ENCODE measurements around the gene GPR27.

- TF ChIP-seq, protein P1, sequence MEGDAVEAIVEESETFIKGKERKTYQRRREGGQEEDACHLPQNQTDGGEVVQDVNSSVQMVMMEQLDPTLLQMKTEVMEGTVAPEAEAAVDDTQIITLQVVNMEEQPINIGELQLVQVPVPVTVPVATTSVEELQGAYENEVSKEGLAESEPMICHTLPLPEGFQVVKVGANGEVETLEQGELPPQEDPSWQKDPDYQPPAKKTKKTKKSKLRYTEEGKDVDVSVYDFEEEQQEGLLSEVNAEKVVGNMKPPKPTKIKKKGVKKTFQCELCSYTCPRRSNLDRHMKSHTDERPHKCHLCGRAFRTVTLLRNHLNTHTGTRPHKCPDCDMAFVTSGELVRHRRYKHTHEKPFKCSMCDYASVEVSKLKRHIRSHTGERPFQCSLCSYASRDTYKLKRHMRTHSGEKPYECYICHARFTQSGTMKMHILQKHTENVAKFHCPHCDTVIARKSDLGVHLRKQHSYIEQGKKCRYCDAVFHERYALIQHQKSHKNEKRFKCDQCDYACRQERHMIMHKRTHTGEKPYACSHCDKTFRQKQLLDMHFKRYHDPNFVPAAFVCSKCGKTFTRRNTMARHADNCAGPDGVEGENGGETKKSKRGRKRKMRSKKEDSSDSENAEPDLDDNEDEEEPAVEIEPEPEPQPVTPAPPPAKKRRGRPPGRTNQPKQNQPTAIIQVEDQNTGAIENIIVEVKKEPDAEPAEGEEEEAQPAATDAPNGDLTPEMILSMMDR (IDR thresholded peaks at IDR 0.05; ENCODE audit: insufficient read depth, low read length, poor library complexity, severe bottlenecking) = no peak
- TF ChIP-seq EZH2phosphoT487 (conservative IDR thresholded peaks at IDR 0.05; ENCODE audit: low read length) = no peak
Observed at GRCh38 chr3:71803248-71803647, 49.6 kb downstream of the GPR27 start.

Data from SU-DHL-6 (cell line).